GM10266 (cell line): ENCODE results near the gene SV2B.
A peak's percentile ranks its signal among the peaks of the same experiment; 100 is the strongest.
"Not testable (repeated sequence)": the region's sequence is repeated elsewhere in the genome, so short reads cannot be mapped to it uniquely, and the experiment has no call there.

Experiments
- DNase-seq: peaks from one replicate; pipeline ENCODE4 v3.0.0; 2012; ENCODE audit errors: extremely low spot score
- CTCF ChIP-seq: IDR thresholded peaks from 2 replicates; pipeline ENCODE4 v1.5.1; 2012; ENCODE audit warnings: mild to moderate bottlenecking, low read depth; ENCODE audit not compliant: control insufficient read depth, insufficient read depth; ENCODE audit errors: missing control alignments

The SV2B gene

GRCh38 chr15:91073768-91074167 lies 26.3 kb upstream of the SV2B start:
- no peak for TF ChIP-seq CTCF
- no peak for DNase-seq

GRCh38 chr15:91075739-91076138 lies 24.3 kb upstream of the SV2B start:
- no peak for TF ChIP-seq CTCF
- DNase-seq = no peak

- no peak for DNase-seq
- TF ChIP-seq CTCF = no peak
These were observed 23.0 kb upstream of the SV2B start for GRCh38 chr15:91077029-91077428.

- not testable (repeated sequence) for DNase-seq
These were observed 6.2 kb upstream of the SV2B start for GRCh38 chr15:91093866-91094265.

GRCh38 chr15:91098451-91098850 lies 1.6 kb upstream of the SV2B start:
- no peak for TF ChIP-seq CTCF
- no peak for DNase-seq

- peak; percentile 44 for TF ChIP-seq CTCF
- DNase-seq = peak; percentile 54
These were observed 452 bp upstream of the SV2B start for GRCh38 chr15:91099616-91099994.

- TF ChIP-seq CTCF = no peak
- DNase-seq = no peak
These were observed 954 bp downstream of the SV2B start for GRCh38 chr15:91100814-91101607.

GRCh38 chr15:91101608-91101920 lies 1.5 kb downstream of the SV2B start:
- no peak for TF ChIP-seq CTCF
- no peak for DNase-seq
